GM23248 (cell line): ENCODE data around the gene SEZ6L.

Source experiments
- EZH2 ChIP-seq: fragments of 200-600 bp; sonication (generic); IDR thresholded peaks from 2 replicates; pipeline ENCODE4 v1.6.1; 2018; ENCODE audit warnings: antibody characterized with exemption, mild to moderate bottlenecking; ENCODE audit not compliant: insufficient read depth, poor library complexity, severe bottlenecking
- EZH2phosphoT487 ChIP-seq: fragments of 200-600 bp; sonication (generic); IDR thresholded peaks from 2 replicates; pipeline ENCODE4 v1.6.1; 2018; ENCODE audit warnings: antibody characterized with exemption, moderate library complexity, mild to moderate bottlenecking, low read depth; ENCODE audit not compliant: insufficient read depth

GRCh38 chr22:26313291-26313690 is 144.0 kb downstream of the SEZ6L start:
- TF ChIP-seq EZH2: no peak
- no peak for TF ChIP-seq EZH2phosphoT487
